Smooth muscle cell of the umbilical artery (primary cell): ENCODE measurements around the gene TMOD2. TPM values are rescaled to one million over a fixed set of nuclear protein-coding genes. Genes with fewer than 3 reads are reported as not detected.

ENCODE experiments used
- total RNA-seq: library from RNA; depleted of rRNA; stranded (reverse); fragments of >200 nt; gene quantifications from 2 replicates; pipeline ENCODE4 v1.2.3, GENCODE V29; 2014

The TMOD2 gene
- 10.4 and 13.8 TPM in 2 replicates for total RNA-seq

GRCh38 chr15:51750792-51751696 is at the start of gene TMOD2:
Gene TMOD2, plus strand, starts transcription at chr15:51751597. Its CDS starts 14,845 bp downstream, at chr15:51766442.

GRCh38 chr15:51737522-51738305 is 13.7 kb upstream of the TMOD2 start, which contains the start of gene LYSMD2:
Gene LYSMD2, minus strand, starts transcription at chr15:51737655. Its CDS starts 33 bp downstream, at chr15:51737622.

GRCh38 chr15:51829376-51830275 is 78.2 kb downstream of the TMOD2 start, which contains the start of gene TMOD3:
Gene TMOD3, plus strand, starts transcription at chr15:51829653. Its CDS starts 33,232 bp downstream, at chr15:51862885.

Other genes starting within 250 kb of the TMOD2 start
- 35.8 and 39.2 TPM in 2 replicates for gene DMXL2, start 128.8 kb upstream of the TMOD2 start, total RNA-seq
- gene SCG3, start 70.1 kb upstream of the TMOD2 start, total RNA-seq = not detected in 2 replicates
- 7.4 and 9.6 TPM in 2 replicates for gene LYSMD2, start 13.9 kb upstream of the TMOD2 start, total RNA-seq
- gene TMOD3, start 78.1 kb downstream of the TMOD2 start, total RNA-seq = 28.8 and 48.0 TPM in 2 replicates
- gene LEO1, start 220.2 kb downstream of the TMOD2 start, total RNA-seq = 34.7 and 49.9 TPM in 2 replicates